HFFc6 (cell line): ENCODE results near the gene TNFSF13B. TPM values are rescaled to one million over a fixed set of nuclear protein-coding genes. Genes with fewer than 3 reads are reported as not detected.

Source experiments
- DNase-seq: peaks from one replicate; pipeline ENCODE4 v3.0.0-alpha.2; 2018
- H3K27ac Mint-ChIP-seq: 2 replicates; pipeline ENCODE4 v1.8.0; 2020; ENCODE audit warnings: mild to moderate bottlenecking, mixed read lengths
- H3K27me3 Mint-ChIP-seq: 2 replicates; pipeline ENCODE4 v1.8.0; 2021; ENCODE audit warnings: mild to moderate bottlenecking, moderate library complexity, mixed read lengths; ENCODE audit not compliant: insufficient read depth
- H3K36me3 Mint-ChIP-seq: 2 replicates; pipeline ENCODE4 v1.8.0; 2021; ENCODE audit warnings: low read depth, mixed read lengths
- H3K4me1 Mint-ChIP-seq: 2 replicates; pipeline ENCODE4 v1.8.0; 2020; ENCODE audit warnings: low read depth, mixed read lengths
- H3K4me3 Mint-ChIP-seq: 2 replicates; pipeline ENCODE4 v1.8.0; 2020; ENCODE audit warnings: mild to moderate bottlenecking, moderate library complexity, mixed read lengths
- H3K9me3 Mint-ChIP-seq: 2 replicates; pipeline ENCODE4 v1.8.0; 2020; ENCODE audit warnings: mild to moderate bottlenecking, mixed read lengths
- total RNA-seq, 6 experiments: library from RNA; stranded (reverse); fragmentation: NEBNext Ultra II Directional; extraction: Animal tissue kit (Norgen Biotek cat#: 25700); gene quantifications; 2 replicates in 1 of 6; 3 replicates in 5 of 6; pipeline ENCODE4 v1.2.3, GENCODE V29; 2021
- TF ChIP-seq, protein P1 (sequence below): fragments of 200-600 bp; sonication (generic); IDR thresholded peaks from 2 replicates; pipeline ENCODE4 v1.5.0; 2021; ENCODE audit warnings: antibody characterized with exemption, mild to moderate bottlenecking

The TNFSF13B gene
- total RNA-seq, 6 experiments from 2014 or later: 0.17 to 0.66 (median 0.25) TPM

DNA sequence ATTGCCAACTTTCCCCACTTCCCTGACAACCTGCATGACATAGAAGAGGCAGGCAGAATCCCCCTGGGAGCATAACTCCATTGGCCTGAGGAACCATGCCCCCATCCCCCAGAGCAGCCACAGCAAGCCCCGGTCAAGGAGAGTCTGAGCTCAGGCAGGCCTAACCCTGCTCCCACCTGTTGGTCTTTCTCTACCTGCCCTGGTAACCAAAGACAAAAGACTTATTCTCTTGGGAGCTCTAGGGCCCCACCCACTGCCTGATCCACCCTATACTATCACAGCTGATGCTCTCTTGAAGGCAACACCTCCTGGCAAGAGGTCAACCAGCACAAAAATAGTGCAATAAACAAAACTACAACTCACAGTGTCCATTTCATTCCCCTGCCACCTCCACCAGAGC lies 59.3 kb downstream of the TNFSF13B start:
- Mint-ChIP-seq H3K4me3 (no peak overlapping the region), H3K9me3 (no peaks in the 10 kb centered on the region), H3K4me1 (no peaks in the 10 kb centered on the region), H3K36me3 (no peaks in the 10 kb centered on the region), H3K27ac (no peak overlapping the region), H3K27me3 (peaks cover 2% of the 10 kb centered on the region; the same call in 1 of the 2 replicates)
- DNase-seq: no peak
- TF ChIP-seq, protein P1, sequence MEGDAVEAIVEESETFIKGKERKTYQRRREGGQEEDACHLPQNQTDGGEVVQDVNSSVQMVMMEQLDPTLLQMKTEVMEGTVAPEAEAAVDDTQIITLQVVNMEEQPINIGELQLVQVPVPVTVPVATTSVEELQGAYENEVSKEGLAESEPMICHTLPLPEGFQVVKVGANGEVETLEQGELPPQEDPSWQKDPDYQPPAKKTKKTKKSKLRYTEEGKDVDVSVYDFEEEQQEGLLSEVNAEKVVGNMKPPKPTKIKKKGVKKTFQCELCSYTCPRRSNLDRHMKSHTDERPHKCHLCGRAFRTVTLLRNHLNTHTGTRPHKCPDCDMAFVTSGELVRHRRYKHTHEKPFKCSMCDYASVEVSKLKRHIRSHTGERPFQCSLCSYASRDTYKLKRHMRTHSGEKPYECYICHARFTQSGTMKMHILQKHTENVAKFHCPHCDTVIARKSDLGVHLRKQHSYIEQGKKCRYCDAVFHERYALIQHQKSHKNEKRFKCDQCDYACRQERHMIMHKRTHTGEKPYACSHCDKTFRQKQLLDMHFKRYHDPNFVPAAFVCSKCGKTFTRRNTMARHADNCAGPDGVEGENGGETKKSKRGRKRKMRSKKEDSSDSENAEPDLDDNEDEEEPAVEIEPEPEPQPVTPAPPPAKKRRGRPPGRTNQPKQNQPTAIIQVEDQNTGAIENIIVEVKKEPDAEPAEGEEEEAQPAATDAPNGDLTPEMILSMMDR: no peak

DNA sequence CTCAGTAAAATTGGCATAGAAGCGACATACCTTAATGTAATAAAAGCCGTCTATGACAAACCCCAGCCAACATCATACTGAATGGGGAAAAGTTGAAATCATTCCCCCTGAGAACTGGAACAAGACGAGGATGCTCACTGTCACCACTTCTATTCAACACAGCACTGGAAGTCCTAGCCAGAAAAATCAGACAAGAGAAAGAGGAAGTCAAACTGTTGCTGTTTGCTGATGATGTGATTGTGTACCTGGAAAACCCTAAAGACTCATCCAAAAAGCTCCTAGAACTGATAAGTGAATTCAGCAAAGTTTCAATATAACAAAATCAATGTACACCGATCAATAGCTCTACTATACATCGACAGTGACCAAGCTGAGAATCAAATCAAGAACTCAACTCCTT lies 63.3 kb downstream of the TNFSF13B start:
- Mint-ChIP-seq H3K4me1 (no peaks in the 10 kb centered on the region), H3K4me3 (no peak overlapping the region), H3K27ac (no peak overlapping the region), H3K27me3 (peaks cover 2% of the 10 kb centered on the region), H3K36me3 (no peaks in the 10 kb centered on the region), H3K9me3 (no peaks in the 10 kb centered on the region)
- DNase-seq: no peak
- TF ChIP-seq, protein P1: no peak

DNA sequence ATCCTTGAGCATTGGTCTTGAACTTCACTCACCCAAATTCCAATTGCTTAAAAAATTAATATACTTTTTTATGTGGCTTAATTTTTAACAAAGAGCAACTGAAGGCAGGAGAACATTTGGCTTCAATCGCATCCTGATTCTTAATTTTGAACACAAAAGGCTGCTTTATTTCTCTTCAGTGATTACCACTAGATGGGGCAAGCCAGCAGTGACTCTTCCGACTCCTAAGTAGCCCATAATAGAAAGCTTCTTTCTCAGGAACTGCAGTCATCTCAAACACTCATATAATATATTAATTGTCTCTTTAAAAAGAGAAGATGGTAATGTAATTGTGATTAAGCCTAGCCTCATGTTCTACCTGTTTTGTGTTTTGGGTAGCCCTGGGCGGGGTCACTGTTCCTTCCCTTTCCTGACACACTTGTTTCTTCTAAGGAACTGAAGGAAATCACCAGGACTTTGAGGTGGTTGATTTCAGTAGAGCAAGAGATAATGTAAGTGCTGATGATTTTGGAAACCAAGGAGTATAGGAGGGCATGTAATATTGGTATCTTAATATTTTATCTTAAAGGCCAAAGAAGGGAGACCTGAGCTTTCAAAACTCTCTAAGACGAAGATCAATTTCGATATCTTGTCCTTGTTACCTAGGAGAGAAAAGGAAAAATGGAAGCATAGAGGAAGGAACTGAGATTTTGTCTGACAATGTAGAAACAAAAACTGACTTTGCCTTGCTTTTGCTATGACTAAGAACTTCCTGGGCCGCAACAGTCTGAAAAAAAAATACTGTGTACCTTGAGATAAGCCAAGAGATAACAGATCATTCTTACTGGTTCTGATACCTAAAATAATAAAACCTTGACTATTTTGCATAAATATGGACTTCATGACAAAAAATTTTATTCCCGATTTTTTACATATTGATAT lies 73.1 kb downstream of the TNFSF13B start:
- Mint-ChIP-seq H3K27ac (no peak overlapping the region), H3K36me3 (no peaks in the 10 kb centered on the region), H3K4me1 (no peaks in the 10 kb centered on the region), H3K4me3 (no peak overlapping the region), H3K9me3 (no peaks in the 10 kb centered on the region), H3K27me3 (peaks cover 4% of the 10 kb centered on the region)
- peak; percentile 18 for DNase-seq
- TF ChIP-seq, protein P1: peak; percentile 74

DNA sequence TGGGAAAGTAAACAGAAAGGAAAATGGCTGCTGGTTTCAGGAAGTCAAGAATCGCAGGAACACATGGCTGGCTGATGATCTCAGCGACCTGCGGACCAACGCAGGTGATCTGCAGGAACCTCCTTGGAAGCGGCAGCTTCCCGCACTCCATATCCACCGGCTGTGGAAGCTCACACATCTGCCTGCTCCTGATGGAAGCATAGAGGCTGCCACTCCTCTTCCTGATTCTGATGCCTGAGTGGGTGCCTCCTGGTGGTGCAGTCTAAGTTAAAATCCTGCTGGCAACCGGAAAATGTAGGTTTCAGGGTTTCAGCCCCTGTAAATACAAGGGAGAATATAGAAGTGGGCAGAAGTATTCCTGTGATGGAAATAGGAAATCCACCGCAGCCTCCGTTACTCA lies 75.5 kb downstream of the TNFSF13B start:
- H3K9me3 Mint-ChIP-seq: no peaks in the 10 kb centered on the region
- H3K4me3 Mint-ChIP-seq: no peak overlapping the region
- TF ChIP-seq, protein P1: peak; percentile 14; the same call in 1 of the 2 replicates
- no peaks in the 10 kb centered on the region for H3K36me3 Mint-ChIP-seq
- DNase-seq: no peak
- no peaks in the 10 kb centered on the region for H3K4me1 Mint-ChIP-seq
- no peak overlapping the region for H3K27ac Mint-ChIP-seq
- peaks cover 5% of the 10 kb centered on the region for H3K27me3 Mint-ChIP-seq

DNA sequence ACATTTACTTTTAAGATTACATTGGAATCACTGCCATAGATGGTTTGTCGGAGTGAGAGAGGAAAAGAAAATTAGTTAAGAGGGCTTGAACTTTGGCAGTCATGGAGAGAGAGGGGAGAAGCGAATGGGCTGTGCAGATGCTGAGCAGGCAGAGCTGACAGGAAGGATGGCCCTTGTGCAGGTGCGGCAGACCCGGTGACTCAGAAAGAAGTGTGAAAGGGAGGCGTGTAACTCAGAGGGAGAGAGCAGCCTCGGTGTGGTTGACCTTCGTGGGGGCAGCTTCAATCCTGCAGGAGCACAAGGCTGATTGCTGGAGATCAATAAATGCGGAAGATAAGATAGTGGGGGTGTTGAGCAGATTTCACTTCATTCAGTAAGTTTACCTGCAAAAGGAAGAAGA lies 76.9 kb downstream of the TNFSF13B start:
- Mint-ChIP-seq H3K9me3 (no peaks in the 10 kb centered on the region), H3K4me1 (no peaks in the 10 kb centered on the region), H3K27ac (no peak overlapping the region), H3K4me3 (no peak overlapping the region), H3K36me3 (no peaks in the 10 kb centered on the region), H3K27me3 (peaks cover 4% of the 10 kb centered on the region; the same call in 1 of the 2 replicates)
- TF ChIP-seq, protein P1: no peak
- DNase-seq: no peak
